DOHH2 (cell line): Measurements from ENCODE around the gene TBL1X.

Experiments used
- H3F3A ChIP-seq: fragments of 200-600 bp; sonication (generic), shearing (Covaris generic); 2 replicates; pipeline ENCODE4 v1.6.0; 2016; ENCODE audit warnings: antibody characterized with exemption, mild to moderate bottlenecking; ENCODE audit not compliant: control insufficient read depth, insufficient read depth
- H3K27ac ChIP-seq: fragments of 200-600 bp; sonication (generic); 2 replicates; pipeline ENCODE4 v1.5.1; 2014; ENCODE audit warnings: low read depth, mild to moderate bottlenecking, low read length, moderate library complexity
- H3K27me3 ChIP-seq: fragments of 200-600 bp; sonication (generic); 2 replicates; pipeline ENCODE4 v1.6.1; 2014; ENCODE audit warnings: mild to moderate bottlenecking, low read length, mixed read lengths; ENCODE audit not compliant: control insufficient read depth
- H3K36me3 ChIP-seq: fragments of 200-600 bp; sonication (generic); 2 replicates; pipeline ENCODE4 v1.6.1; 2014; ENCODE audit warnings: mild to moderate bottlenecking, low read length, moderate library complexity, mixed read lengths; ENCODE audit not compliant: control insufficient read depth
- H3K4me1 ChIP-seq: fragments of 200-600 bp; sonication (generic); 2 replicates; pipeline ENCODE4 v1.6.1; 2014; ENCODE audit warnings: mild to moderate bottlenecking, low read length, mixed read lengths; ENCODE audit not compliant: control insufficient read depth
- H3K4me2 ChIP-seq: fragments of 200-600 bp; sonication (generic); 2 replicates; pipeline ENCODE4 v1.6.0; 2014; ENCODE audit warnings: mild to moderate bottlenecking, low read length, moderate library complexity
- H3K4me3 ChIP-seq: fragments of 200-600 bp; sonication (generic); 2 replicates; pipeline ENCODE4 v1.5.1; 2014; ENCODE audit warnings: mild to moderate bottlenecking, low read length, mixed read lengths
- H3K79me2 ChIP-seq: fragments of 200-600 bp; sonication (generic); 2 replicates; pipeline ENCODE4 v1.6.1; 2014; ENCODE audit warnings: mild to moderate bottlenecking, low read length, mixed read lengths; ENCODE audit not compliant: control insufficient read depth
- H3K9me2 ChIP-seq: fragments of 200-600 bp; sonication (generic); replicated peaks from 2 replicates; pipeline ENCODE4 v1.6.1; 2014; ENCODE audit warnings: mild to moderate bottlenecking, low read length, mixed read lengths; ENCODE audit not compliant: control insufficient read depth
- H3K9me3 ChIP-seq: fragments of 200-600 bp; sonication (generic); 2 replicates; pipeline ENCODE4 v1.6.1; 2014; ENCODE audit warnings: antibody characterized with exemption, low read length, mixed read lengths; ENCODE audit not compliant: control insufficient read depth, insufficient read depth
- H4K20me1 ChIP-seq: fragments of 200-600 bp; sonication (generic); 2 replicates; pipeline ENCODE4 v1.6.0; 2014; ENCODE audit warnings: low read depth, mild to moderate bottlenecking, antibody characterized with exemption, low read length, moderate library complexity; ENCODE audit not compliant: control insufficient read depth, insufficient read depth
- CTCF ChIP-seq: fragments of 200-600 bp; sonication (generic); IDR thresholded peaks from one replicate; pipeline ENCODE4 v1.5.1; 2014; ENCODE audit warnings: antibody characterized with exemption, mild to moderate bottlenecking, low read depth, low read length; ENCODE audit not compliant: poor library complexity, severe bottlenecking
- EZH2phosphoT487 ChIP-seq: fragments of 200-600 bp; sonication (generic); IDR thresholded peaks from 2 replicates; pipeline ENCODE4 v1.6.1; 2017; ENCODE audit warnings: borderline replicate concordance, mild to moderate bottlenecking, antibody characterized with exemption, low read length, moderate library complexity, mixed read lengths

TBL1X gene

GRCh38 chrX:9595174-9595573 lies 130.3 kb downstream of the TBL1X start:
- Histone ChIP-seq H3K4me2 (no peak overlapping the region), H3K79me2 (no peaks in the 10 kb centered on the region)

GRCh38 chrX:9596837-9597236 lies 132.0 kb downstream of the TBL1X start:
- Histone ChIP-seq H3F3A (no peaks in the 10 kb centered on the region), H3K79me2 (no peaks in the 10 kb centered on the region), H3K9me2 (no peaks in the 10 kb centered on the region), H4K20me1 (no peaks in the 10 kb centered on the region), H3K27me3 (no peaks in the 10 kb centered on the region), H3K9me3 (no peaks in the 10 kb centered on the region), H3K27ac (no peak overlapping the region), H3K4me1 (no peaks in the 10 kb centered on the region), H3K4me3 (no peak overlapping the region), H3K4me2 (no peak overlapping the region), H3K36me3 (no peaks in the 10 kb centered on the region)
- TF ChIP-seq CTCF (no peak), EZH2phosphoT487 (no peak)

More at GRCh38 chrX:9595174-9595573, 130.3 kb downstream of the TBL1X start:
- TF ChIP-seq CTCF (no peak), EZH2phosphoT487 (no peak)
- no peaks in the 10 kb centered on the region for H4K20me1 ChIP-seq
- H3K27me3 ChIP-seq: no peaks in the 10 kb centered on the region
- H3K36me3 ChIP-seq: no peaks in the 10 kb centered on the region
- H3F3A ChIP-seq: no peaks in the 10 kb centered on the region
- H3K9me2 ChIP-seq: no peaks in the 10 kb centered on the region
- no peak overlapping the region for H3K4me3 ChIP-seq
- H3K9me3 ChIP-seq: no peaks in the 10 kb centered on the region
- no peaks in the 10 kb centered on the region for H3K4me1 ChIP-seq
- H3K27ac ChIP-seq: no peak overlapping the region

- no peaks in the 10 kb centered on the region for H3K79me2 ChIP-seq
- no peak overlapping the region for H3K4me2 ChIP-seq
- no peak for TF ChIP-seq CTCF
- no peak for TF ChIP-seq EZH2phosphoT487
- H3F3A ChIP-seq: no peaks in the 10 kb centered on the region
- H3K27ac ChIP-seq: no peak overlapping the region
- no peaks in the 10 kb centered on the region for H3K9me3 ChIP-seq
- no peaks in the 10 kb centered on the region for H4K20me1 ChIP-seq
- H3K36me3 ChIP-seq: no peaks in the 10 kb centered on the region
- H3K4me1 ChIP-seq: no peaks in the 10 kb centered on the region
- no peaks in the 10 kb centered on the region for H3K9me2 ChIP-seq
- no peak overlapping the region for H3K4me3 ChIP-seq
- no peaks in the 10 kb centered on the region for H3K27me3 ChIP-seq
These were observed 132.6 kb downstream of the TBL1X start for GRCh38 chrX:9597361-9598035.

GRCh38 chrX:9598344-9598743 lies 133.5 kb downstream of the TBL1X start:
- H4K20me1 ChIP-seq: no peaks in the 10 kb centered on the region
- H3K79me2 ChIP-seq: no peaks in the 10 kb centered on the region
- H3K4me3 ChIP-seq: no peak overlapping the region
- no peaks in the 10 kb centered on the region for H3K27me3 ChIP-seq
- H3K9me2 ChIP-seq: no peaks in the 10 kb centered on the region
- no peak for TF ChIP-seq EZH2phosphoT487
- no peak overlapping the region for H3K4me2 ChIP-seq
- H3F3A ChIP-seq: no peaks in the 10 kb centered on the region
- no peaks in the 10 kb centered on the region for H3K36me3 ChIP-seq
- no peak overlapping the region for H3K27ac ChIP-seq
- H3K4me1 ChIP-seq: no peaks in the 10 kb centered on the region
- no peaks in the 10 kb centered on the region for H3K9me3 ChIP-seq
